Measurements from ENCODE around the gene HOXA11.

Gene HOXA11

DNA sequence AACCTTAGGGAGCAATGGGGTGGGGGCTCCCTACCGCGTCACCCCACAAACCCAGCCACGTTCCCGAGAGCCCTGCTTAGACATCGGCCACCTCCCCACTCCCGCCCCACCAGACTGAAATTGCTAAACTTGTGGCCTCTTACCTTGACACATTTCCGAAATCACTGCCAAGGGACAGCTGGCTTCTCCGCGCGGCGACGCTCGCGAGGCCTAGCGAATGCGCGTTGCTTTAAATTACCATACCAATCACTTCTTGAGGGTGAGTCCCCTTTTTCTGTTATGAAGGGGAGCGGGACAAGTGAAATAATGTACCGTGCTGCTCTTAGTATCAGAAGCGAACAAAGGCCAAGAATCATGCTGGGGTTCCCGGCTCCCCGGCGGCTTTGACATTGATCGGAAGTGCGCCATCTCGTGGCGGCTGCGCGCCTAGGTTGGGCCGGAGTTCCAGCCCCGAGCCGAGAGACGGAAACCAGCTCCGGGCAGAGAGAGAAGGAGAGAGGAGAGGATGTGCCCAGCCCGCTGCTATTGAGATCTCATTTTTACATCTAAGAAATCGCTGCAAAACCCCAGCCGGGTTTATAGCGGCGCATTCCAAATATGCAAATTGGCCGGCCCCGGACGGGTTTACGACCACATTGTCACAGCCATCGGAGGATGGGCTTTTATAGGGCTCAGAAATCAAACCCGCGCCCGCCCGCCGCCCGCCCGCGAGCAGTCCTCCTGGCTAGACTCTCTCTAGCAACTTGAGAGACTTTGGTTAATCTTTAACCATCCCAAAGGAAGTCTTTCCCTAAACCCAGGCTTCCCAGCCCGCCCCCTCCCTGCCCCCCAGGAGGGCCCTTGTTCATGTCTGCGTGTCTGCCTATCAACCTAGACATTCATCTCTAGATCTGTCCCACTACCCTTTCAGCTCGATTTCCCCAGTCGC, 5.3 kb downstream of the HOXA11 start:
- peak; percentile 53 for DNase-seq

DNA sequence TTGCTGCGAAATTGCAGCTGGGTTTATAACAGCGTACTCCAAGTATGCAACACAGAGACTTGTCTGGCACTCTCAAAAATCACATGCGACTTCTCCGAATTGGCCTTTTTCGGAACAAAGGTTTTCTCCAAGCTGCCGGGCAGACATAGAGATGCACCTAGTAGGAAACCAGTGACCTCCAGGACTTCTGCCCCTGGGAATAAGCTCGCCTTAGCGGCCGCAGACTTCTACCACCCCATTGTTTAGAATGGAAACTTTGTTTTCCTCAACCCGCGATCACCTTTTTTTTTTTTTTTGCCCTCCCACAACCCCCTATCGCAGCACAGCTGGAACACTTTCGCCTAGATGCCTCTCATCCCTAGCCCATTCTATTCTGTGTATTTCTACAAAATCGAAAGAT, 6.0 kb downstream of the HOXA11 start:
- no peak for DNase-seq

DNA sequence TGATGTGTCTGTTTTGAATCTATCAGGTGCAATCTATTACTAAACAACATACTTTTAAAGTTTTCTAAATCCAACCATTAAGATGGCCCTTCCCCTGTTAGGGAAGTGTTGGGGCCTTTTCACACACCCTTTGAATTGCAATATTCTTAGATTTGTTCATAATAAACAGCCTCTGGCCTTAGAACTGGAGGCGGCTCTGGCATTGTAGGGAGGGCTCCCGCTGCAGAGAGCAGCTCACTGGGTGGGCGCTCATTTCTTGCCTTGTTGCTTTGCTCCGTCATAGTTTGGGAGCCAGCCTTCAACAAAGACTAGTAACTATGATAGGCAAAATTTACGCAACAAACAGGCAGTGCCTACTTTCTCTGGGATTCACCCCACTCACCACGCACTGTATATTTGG, 6.7 kb downstream of the HOXA11 start:
- DNase-seq, result peak; percentile 30

DNA sequence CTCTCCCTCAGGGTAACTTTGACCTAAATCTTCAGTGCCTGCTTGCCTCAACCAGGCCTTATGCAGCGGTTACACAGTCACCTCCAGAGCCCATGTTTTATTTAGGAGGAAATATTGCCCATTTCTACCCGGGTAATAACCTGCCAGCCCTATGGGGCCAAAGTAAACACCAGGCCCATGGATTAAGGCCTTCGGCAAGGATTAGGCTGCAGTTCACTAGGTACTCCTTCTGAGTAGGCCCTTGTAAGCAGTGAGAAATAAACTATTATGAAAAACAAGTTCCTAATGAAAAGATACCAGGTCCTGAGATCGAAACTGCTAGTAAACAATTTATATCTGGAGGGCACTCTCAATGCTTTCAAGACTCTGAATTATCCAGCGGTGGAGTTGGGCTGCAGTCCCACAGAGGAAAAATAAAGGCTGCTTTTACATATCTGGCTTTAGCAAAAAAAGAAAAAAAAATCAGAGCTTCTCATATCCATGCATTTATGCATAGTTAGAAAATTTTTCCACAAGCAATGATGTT, 7.2 kb downstream of the HOXA11 start:
- no peak for DNase-seq

DNA sequence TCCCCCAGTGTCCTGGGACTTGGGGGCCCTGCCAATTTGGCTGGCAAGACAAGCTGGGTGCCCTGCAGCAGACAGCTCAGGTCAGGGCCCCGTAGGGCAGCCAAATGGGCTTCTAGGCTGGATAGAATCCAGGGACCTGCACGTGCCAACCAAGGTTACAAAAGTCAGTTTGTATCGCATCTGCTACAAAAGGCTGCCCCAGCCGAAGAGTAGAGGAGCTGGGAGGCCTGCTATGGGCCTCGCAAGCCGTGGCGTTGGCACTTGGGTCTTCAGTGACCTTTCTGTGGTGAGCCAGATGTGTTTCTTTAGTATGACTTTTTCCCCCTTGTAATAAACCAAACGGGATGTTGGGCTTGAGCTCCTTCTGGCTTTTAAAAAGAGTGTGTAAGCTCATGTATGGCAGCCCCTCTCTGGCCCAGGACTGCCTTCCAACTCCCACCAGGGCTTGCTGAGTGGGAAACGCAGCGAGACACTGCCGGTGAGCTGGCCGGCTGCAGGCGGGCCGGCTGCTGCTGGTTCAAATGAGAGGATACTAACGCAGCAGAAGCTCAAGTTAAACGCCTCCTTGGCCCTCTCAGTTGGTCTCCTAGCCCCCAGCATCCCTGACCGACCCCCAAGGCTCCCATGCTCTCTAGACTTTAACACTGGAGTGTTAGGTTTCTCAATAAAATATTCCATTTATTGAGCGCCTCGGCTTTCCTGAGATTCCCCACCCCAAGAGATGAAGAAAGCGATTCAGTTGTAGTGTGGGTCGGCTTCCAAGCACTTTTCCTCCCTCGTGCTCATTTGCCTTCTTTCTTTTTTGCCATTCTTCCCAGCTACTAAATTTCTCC, 7.9 kb downstream of the HOXA11 start:
- no peak for DNase-seq

DNA sequence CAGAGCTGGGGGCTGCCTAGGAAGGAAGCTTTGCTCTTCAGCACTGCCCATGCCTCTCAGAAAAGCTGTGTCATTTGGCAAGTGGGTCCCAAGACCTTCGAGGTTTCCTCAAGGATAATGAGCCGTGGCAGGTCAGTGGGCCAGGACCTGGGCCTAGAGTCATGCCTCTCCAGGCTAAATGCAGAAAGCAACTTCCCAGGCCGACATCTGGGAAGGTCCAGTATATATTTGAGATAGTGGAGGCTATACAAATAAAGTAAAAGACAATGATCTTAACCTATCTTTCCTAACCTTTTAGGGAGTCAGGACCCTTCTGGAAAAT, 8.5 kb downstream of the HOXA11 start:
- DNase-seq, result no peak

DNA sequence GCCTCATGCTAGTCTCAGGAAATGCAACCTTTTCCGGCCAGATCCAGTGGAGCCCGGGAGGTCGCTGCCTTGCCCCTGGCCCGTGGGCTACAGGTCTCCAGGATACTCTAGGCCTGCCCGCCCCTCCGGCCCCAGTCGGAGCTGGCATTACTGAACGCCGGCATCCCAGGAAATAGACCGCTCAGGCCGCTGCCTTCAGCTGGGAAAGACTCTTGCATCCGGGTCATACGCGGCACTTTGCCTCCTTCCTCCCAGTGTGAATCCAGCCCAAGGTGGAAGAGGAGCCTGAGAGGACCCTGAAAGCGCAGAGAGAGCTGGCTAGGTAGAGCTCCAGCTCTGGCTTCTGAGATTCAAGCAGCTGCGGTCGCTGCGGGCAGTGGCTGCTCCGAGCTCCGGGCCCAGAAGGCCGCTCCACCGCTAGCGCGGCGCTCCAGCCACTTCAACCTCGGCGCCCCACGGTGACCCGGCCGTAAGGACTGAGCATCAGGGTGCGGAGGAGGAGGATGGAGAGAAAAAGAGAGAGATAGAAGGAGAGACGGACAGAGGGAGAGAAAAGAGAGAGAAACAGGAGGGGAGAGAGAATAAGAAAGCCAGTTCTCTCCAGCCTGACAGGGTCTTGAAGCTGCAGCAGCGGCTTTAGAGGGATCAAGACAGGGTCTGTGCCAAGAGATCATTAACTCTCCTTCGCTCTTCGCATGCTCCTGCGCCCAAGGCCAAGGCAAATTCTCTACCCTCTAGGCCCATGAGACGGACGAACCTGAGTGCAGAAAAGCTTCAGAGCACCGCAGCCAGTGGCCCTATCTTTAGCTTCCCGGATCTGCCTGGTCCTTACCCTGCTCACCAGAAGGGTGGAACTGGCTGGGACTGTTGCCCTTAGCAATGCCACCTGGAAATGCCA, 9.2 kb downstream of the HOXA11 start:
- no peak for DNase-seq

DNA sequence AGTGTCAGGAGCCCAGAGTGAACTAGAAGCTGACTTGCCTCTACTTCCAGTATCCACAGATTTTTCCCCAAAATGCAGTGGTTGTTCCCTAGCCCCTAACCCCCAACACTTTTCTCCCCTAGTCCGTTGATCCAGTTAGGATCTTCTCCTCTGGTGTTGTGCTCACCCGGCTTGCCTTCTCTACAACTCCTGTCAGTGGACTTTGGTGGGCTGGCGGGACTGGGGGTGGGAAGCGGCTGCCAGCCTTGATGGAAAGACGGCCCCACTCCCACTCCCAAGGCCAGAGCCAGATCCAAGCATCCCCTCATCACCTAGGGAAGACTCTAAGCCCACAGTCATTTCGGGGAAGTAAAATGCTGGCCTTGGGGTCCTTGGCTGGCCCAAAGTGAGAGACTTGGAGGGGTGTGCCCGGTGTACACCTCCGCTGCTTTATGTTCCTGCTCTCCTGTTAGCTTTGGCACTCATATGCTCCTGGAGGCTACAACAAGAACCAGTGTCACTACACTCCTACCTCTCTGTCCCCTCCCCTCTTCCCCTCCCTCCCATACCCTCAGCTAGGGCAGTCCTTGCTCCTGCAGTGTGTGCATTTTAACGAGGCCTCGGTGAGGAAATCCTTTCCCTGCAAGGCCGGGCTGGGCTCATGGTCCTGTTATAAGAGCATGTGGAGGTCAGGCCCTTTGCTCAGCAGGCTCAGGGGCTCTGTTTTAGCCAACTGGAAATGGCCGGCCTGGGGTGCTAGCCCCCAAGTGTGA, 10.0 kb downstream of the HOXA11 start:
- no peak for DNase-seq

DNA sequence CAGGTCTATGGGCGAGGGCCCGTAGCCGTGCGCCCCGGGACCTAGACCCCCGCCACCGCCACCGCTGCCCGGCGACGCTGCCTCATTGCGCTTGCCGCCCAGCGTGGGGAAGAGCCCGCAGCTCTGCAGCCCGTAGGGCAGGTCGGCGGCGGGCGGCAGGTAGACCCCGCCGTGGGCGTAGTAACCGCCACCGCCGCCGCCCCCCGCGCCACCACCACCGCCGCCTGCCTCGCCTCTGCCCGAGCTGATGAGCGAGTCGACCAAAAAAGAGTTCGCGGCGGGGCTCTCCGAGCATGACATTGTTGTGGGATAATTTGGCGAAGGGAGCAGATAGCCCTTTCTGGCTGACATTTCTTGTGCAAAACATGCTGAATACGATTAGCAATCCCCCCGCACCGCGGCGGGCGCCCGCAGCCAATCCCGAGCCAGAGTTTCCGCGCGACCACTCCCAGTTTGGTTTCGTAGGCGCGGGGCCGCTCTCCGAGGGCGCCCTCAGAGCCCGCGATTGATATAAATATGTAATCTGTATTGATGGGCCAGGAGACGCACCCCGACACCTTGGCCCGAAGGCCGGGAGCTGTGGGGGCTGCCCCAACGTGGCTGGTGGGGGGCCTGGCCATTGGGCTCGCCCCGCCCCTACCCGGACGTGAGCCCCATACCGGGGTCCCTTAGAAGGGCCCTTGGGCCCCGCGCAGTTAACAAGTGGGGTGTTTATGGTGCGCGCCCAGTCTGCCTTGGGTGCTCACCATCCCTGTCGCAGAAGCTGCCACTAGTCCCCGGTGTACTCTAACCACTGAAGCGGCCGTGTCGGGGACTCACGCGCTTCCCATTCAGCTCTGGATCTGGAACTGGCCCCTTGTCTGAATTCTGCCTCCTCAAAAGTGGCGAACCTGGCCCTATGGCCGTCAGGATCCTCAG, 10.8 kb downstream of the HOXA11 start, which contains the start of gene HOXA10:
Gene HOXA10 (minus strand): TSS at position 365 of the 918 bp plus-strand sequence. CDS start 14 bp downstream, at position 351.
- peak; percentile 53 for DNase-seq

DNA sequence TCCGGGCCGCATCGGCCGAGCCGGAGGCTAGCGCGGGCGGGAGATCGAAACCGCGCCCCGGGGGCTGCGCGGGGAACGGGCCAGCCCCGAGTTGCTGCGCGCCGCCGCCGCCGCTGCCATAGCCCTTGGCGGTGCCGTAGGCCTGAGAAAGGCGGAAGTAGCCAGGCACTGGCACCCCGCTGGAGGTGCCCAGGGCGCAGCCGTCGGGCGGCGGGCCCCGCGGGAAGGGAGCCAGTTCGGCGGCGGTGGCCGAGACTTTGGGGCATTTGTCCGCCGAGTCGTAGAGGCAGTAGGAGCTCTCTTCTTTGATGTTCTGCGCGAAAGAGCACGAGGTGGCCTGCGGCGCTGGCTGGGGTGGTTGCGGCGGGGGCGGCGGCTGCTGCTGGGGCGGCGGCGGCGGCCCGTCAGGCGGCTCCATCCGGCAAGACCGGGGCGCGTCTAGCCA, 11.5 kb downstream of the HOXA11 start:
- no peak for DNase-seq

DNA sequence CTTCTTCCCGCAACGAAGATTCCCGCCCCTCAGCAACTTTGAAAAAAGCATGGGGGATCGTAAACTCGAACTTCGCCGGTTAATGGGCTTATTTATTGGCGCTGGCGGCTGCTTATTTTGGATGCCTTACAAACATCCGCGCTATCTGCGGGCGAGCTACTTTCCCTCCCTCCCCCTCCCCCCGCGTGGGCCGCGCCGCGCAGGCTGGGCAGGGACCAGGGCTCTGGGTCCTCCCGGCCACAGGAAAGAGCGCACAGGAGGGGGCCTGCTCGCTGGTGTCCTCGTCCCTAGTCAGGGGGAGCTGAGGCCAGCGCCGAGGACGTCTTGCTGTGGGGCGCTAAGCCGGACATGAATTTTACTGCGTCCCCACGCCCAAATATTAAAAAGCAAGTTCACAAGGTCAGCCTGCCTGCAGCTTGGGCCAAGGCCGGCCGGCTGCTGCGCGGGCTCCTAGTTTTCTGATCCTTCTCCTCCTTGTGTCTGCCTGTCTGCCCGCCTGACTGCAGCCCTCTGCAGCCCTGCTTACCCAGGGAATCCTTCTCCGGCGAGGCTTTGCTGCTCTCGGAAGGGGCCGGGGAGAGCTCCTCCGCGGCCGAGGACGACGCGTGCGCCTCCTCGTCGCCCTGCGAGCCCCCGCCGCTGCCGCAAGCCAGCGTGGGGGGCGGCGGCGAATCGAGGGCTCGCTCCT, 12.1 kb downstream of the HOXA11 start:
- DNase-seq, result no peak

DNA sequence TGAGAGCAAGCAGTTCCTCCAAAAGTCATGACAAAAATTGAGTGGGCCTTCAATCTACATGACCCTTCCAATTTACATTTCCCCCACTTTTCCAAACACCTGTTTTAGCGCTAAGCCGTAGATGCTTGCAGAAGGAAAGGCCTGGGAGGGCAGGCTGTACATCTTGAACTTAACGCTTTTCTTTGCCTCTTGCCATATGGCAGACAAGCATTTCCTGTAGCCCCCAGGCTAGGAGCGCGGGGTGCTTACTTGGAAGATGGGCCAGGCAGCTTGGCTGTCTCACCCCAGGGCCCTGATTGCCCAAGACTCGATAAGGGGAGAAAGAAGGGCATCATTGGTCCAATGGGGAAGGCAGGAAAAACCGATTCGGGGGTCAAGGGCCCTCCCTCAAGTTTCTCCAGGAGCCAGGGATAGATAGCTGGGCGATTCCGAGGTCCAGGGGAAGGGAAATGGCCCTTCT, 12.7 kb downstream of the HOXA11 start:
- DNase-seq, result no peak

DNA sequence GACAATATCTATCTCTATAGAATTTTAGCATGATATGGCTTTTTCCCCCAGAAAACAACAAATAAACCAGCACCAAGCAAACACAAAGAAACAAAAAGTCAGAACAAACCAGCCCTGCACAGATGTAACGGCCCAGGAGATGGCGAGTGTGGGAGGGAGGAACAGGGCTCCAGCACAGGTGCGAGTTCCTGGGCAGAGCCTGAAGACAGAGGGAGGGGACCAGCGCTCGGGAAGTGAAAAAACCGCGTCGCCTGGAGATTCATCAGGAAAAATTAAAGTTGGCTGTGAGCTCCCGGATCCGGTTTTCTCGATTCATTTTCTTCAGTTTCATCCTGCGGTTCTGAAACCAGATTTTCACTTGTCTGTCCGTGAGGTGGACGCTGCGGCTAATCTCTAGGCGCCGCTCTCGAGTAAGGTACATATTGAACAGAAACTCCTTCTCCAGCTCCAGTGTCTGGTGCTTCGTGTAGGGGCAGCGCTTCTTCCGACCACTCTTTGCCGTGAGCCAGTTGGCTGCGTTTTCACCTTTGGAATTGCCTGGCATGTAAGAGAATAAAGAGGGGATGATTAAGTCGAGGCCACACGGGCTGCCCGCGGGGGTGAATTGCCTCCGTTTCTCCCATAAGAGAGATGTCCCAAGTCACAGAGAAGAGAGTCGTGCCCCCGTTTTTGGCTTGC, 13.3 kb downstream of the HOXA11 start:
- no peak for DNase-seq

DNA sequence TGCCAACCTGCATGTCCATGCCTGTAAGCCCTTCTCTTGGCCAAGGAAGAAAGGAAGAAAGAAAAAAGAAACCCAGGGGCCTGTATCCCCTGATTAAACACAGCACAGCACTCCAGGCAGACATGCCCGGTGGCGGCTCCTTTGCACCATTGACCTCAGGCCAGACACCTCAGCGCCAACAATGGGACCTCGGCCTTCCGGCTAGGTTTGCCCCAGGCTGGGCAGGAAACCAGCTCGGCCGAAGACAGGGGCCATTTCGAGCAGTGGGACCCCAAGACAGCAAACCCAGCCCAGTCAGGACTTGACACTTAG, 13.8 kb downstream of the HOXA11 start:
- DNase-seq, result no peak

DNA sequence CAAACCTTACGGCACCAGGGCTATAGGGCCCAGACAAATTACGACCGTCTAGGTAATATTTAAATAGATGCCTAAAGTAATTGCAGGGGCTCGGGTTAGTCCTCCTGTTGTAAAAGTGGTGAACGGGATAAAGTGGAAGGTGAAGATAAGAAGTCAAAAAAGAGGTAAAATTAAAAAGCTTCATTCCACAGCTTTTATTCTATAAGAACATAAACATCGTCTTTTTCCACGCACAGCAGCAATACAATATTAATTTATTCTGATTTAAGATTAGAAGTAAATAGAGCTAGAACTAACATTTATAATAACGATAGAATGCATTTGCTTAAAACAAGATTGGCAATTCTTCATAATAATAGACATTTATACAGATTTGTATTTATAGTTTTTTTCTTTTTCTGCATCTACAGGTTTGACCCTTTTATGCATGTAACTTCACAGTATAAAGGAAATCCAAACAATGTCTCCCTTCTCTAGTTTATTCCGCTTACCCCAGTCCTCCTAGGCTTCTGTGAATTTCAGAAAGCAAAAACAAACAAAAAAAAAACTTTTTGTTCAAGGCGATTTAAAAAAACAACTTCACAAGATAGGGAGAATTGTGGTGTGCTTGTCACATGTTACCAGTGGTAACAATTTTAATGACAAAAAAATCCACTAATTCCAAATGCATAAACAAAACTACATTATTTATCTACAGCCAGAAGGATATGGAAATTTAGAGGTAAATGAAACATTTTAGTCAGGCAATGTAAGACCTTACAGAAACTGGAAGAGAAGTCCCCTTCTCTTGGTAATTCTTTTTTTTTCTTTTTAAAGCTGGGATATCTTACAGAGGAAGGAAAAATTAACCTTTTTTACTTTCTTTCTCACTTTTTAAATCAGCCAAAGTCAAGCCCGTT, 14.4 kb downstream of the HOXA11 start:
- no peak for DNase-seq

DNA sequence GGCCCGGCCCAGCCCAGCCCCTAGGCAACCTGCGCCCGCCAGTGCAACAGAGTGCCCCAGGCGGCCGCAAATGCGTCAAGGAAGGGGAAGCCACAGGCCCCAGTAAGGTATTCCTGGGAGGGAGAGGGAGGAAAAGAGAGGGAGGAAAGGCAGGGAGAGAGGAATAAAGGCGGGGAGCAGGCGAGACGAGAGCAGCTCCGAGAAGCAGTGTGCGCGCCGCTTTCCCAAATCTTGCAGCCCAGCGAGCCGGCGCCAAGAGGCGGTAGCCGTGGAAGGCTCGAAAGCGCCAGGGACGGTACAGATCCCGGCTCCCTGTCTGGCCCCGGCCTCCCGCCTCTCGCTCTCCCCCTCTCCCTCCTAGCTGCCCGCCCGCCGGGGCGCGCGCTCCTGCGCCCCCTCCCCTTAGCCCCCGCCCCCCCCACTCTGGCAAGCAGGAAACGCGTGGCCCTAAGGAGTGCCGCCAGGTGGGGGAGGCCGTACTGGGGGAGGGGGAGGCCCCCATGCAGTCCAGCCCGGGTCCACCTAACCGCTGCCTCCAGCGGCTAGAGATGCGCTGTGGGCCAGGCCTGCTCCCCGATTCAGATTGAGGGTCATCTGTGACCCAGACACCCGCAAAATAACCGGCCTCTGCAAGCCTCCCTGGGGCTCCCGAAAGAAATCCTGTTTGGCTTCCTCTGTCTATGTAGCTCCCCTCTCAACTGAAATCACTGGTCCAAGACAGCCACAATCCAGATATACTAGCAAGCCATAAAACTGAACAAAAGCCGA, 15.2 kb downstream of the HOXA11 start:
- DNase-seq, result no peak

DNA sequence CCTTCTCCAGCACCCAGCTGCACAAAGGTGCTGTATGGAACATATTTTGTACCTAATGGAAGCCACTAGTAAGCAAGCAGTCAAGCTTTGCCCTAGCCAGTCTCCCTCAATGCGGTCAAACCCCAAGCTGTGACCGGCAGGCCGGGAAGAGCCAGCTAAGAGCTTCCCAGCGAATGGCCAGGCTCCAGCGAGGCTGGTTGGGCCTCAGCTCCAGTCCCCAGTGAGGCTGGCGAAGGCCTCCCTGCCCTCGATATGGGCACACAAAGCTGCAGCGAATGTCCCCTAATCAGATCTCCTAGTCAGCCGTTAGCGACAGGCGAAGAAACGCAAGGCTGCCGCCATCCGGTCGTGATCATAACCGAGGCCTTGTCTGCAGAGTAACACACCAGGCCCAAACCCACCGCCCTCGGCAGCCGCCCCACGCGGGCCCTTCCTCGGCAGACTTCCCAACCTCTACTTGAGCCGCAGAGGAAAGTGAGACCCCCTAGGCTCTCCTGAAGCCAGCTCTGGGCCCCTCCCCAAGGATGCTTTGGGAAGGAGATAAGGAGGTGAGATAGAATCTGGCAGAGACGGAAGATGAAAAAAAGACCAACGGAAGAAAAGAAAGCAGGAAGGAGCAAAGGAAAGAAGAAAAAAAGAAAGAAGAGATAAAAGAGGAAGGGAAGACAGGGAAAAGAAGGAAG, 16.6 kb downstream of the HOXA11 start:
- peak; percentile 48 for DNase-seq
